Endothelial cell of umbilical vein (primary cell): Measurements from ENCODE around the gene OXER1. TPM values are rescaled to one million over a fixed set of nuclear protein-coding genes. Genes with fewer than 3 reads are reported as not detected.

Experiments used
- BruUV-seq: library from RNA; stranded (reverse); fragments of 400-500 nt; replicated peaks from 2 replicates; lab custom pipeline; 2021; lab: Mats Ljungman, UMichigan
- CTCF ChIA-PET: fragments of 300-600, 350-600 bp; sonication (Branson Sonifier 250); formaldehyde crosslinking; loops from one replicate; lab custom pipeline; 2021; ENCODE audit warnings: antibody characterized with exemption, inconsistent platforms; lab: Charles Lee
- POLR2A ChIA-PET: fragments of 300-600, 350-600 bp; sonication (Branson Sonifier 250); formaldehyde crosslinking; loops from one replicate; lab custom pipeline; 2021; ENCODE audit warnings: antibody characterized with exemption, inconsistent platforms; lab: Charles Lee
- DNase-seq: peaks from one replicate; pipeline ENCODE4 v3.0.0-alpha.2; 2011; ENCODE audit warnings: low read depth, low spot score
- FAIRE-seq: peaks from 2 replicates; lab custom pipeline; 2011; peaks lifted over from hg19 to GRCh38; lab: Jason Lieb, UNC
- H2AFZ ChIP-seq: 2 replicates; pipeline ENCODE4 v1.6.0; 2012; ENCODE audit warnings: low read depth, low read length, control low read depth, inconsistent platforms
- H3K27ac ChIP-seq: 2 replicates; pipeline ENCODE4 v1.5.1; 2011; ENCODE audit warnings: low read depth, mild to moderate bottlenecking, control low read depth, low read length, moderate library complexity; ENCODE audit not compliant: insufficient read depth
- H3K27me3 ChIP-seq, 2 experiments: 2 replicates each; pipeline versions ENCODE4 v1.6.0 to v1.6.1; 2011; ENCODE audit warnings: low read length in 2 of 2, mixed read lengths in 1 of 2; ENCODE audit not compliant: control insufficient read depth in 2 of 2, insufficient read depth in 2 of 2
- H3K36me3 ChIP-seq, 2 experiments: 2 replicates in 1 of 2; 3 replicates in 1 of 2; pipeline ENCODE4 v1.5.1; 2011; ENCODE audit warnings: low read length in 2 of 2, mild to moderate bottlenecking in 1 of 2, moderate library complexity in 1 of 2; ENCODE audit not compliant: control insufficient read depth in 2 of 2, insufficient read depth in 2 of 2; ENCODE audit errors: extremely low read depth in 1 of 2
- H3K4me1 ChIP-seq: 3 replicates; pipeline ENCODE4 v1.5.1; 2011; ENCODE audit warnings: mild to moderate bottlenecking, low read length; ENCODE audit not compliant: control insufficient read depth, insufficient read depth; ENCODE audit errors: extremely low read depth
- H3K4me2 ChIP-seq: 2 replicates; pipeline ENCODE4 v1.6.1; 2011; ENCODE audit warnings: low read length, control low read depth, mixed read lengths; ENCODE audit not compliant: insufficient read depth
- H3K4me3 ChIP-seq, 3 experiments: fragments of 200-600 bp in 1 of 3; sonication (generic), shearing (Covaris generic) in 1 of 3; replicated peaks in 1 of 3; 2 replicates each; pipeline ENCODE4 v1.5.1; 2011 to 2016; ENCODE audit warnings: control low read depth in 3 of 3, low read length in 3 of 3, mild to moderate bottlenecking in 2 of 3, inconsistent platforms in 1 of 3, low read depth in 1 of 3, moderate library complexity in 1 of 3; ENCODE audit not compliant: insufficient read depth in 1 of 3
- H3K79me2 ChIP-seq: 2 replicates; pipeline ENCODE4 v1.6.0; 2012; ENCODE audit warnings: low read length, inconsistent platforms; ENCODE audit not compliant: control insufficient read depth, insufficient read depth
- H3K9ac ChIP-seq: replicated peaks from 2 replicates; pipeline ENCODE3; 2011; ENCODE audit warnings: low read length, control low read depth; ENCODE audit not compliant: insufficient read depth; ENCODE audit errors: extremely low read depth
- H3K9me1 ChIP-seq: replicated peaks from 3 replicates; pipeline ENCODE4 v1.6.0; 2011; ENCODE audit warnings: mild to moderate bottlenecking, low read length; ENCODE audit not compliant: control insufficient read depth, insufficient read depth; ENCODE audit errors: extremely low read depth
- H3K9me3 ChIP-seq: replicated peaks from 2 replicates; pipeline ENCODE4 v1.5.1; 2012; ENCODE audit warnings: low read length, inconsistent platforms; ENCODE audit not compliant: control insufficient read depth, insufficient read depth
- H4K20me1 ChIP-seq: replicated peaks from 2 replicates; pipeline ENCODE3; 2011; ENCODE audit warnings: mild to moderate bottlenecking, low read length; ENCODE audit not compliant: control insufficient read depth, insufficient read depth; ENCODE audit errors: extremely low read depth
- EZH2 ChIP-seq: IDR thresholded peaks from 2 replicates; pipeline ENCODE4 v1.6.1; 2012; ENCODE audit warnings: borderline replicate concordance, low read depth, mild to moderate bottlenecking, moderate library complexity, low read length, inconsistent platforms; ENCODE audit not compliant: severe bottlenecking
- FOS ChIP-seq: IDR thresholded peaks from 2 replicates; pipeline ENCODE4 v1.6.1; 2011; ENCODE audit warnings: mild to moderate bottlenecking, low read length, moderate library complexity, borderline replicate concordance; ENCODE audit not compliant: insufficient read depth
- GATA2 ChIP-seq: IDR thresholded peaks from 2 replicates; pipeline ENCODE4 v1.7.0; 2011; ENCODE audit warnings: low read depth, mild to moderate bottlenecking, moderate library complexity, mixed read lengths, low read length; ENCODE audit not compliant: insufficient read length, insufficient read depth
- JUN ChIP-seq: IDR thresholded peaks from 2 replicates; pipeline ENCODE4 v1.6.1; 2011; ENCODE audit warnings: borderline replicate concordance, low read depth; ENCODE audit not compliant: insufficient read length, insufficient read depth
- MYC ChIP-seq: IDR thresholded peaks from one replicate; pipeline ENCODE4 v1.6.1; 2011; ENCODE audit warnings: mild to moderate bottlenecking, low read depth, low read length
- POLR2A ChIP-seq: IDR thresholded peaks from 2 replicates; pipeline ENCODE4 v1.6.1; 2012; ENCODE audit warnings: low read depth, mild to moderate bottlenecking, control low read depth, low read length
- POLR2AphosphoS5 ChIP-seq: IDR thresholded peaks from 2 replicates; pipeline ENCODE4 v1.6.1; 2012; ENCODE audit warnings: low read depth, mild to moderate bottlenecking, control low read depth, low read length, moderate library complexity; ENCODE audit not compliant: insufficient read depth
- dilution Hi-C: fragments of 300-500 bp; cut with MboI; formaldehyde crosslinking; loops from one replicate; pipeline ENCODE4 v1.15.0; 2019; ENCODE audit warnings: low sequenced_read_pairs; ENCODE audit not compliant: extremely low pct_ligation_motif_present
- intact Hi-C: fragments of 100-400 bp; cut with micrococcal nuclease; formaldehyde crosslinking; loops from one replicate; pipeline ENCODE4 v1.10.0; 2022
- polyA plus RNA-seq, 4 experiments: library from polyadenylated mRNA; depleted of rRNA in 3 of 4; stranded (reverse) in 3 of 4; unstranded in 1 of 4; fragments of >200 nt; gene quantifications; 2 replicates each; pipeline versions ENCODE4 v1.2.1 to v1.2.3, GENCODE V29; 2011 to 2012; ENCODE audit warnings: missing spikeins in 1 of 4
- total RNA-seq: library from RNA; stranded (reverse); gene quantifications from 2 replicates; pipeline ENCODE4 v1.2.3, GENCODE V29; 2021
- TF ChIP-seq, protein P1 (sequence below): IDR thresholded peaks from 2 replicates; pipeline ENCODE4 v1.6.1; 2011; ENCODE audit not compliant: insufficient read depth, insufficient read length
- TF ChIP-seq, protein P2 (sequence below), 2 donors: IDR thresholded peaks; 1 replicate in 1 of 2; 2 replicates in 1 of 2; pipeline ENCODE4 v1.5.1; 2011; ENCODE audit warnings: low read length in 2 of 2, mild to moderate bottlenecking in 2 of 2, moderate library complexity in 2 of 2, control low read depth in 1 of 2, inconsistent platforms in 1 of 2, low read depth in 1 of 2; ENCODE audit not compliant: insufficient read depth in 1 of 2; ENCODE audit errors: extremely low read depth in 1 of 2

OXER1 gene
- total and polyA plus RNA-seq, 2 donors (not counting 3 experiments of a cell fraction or from before 2014, with no cell fraction given), result 0.18 TPM

DNA sequence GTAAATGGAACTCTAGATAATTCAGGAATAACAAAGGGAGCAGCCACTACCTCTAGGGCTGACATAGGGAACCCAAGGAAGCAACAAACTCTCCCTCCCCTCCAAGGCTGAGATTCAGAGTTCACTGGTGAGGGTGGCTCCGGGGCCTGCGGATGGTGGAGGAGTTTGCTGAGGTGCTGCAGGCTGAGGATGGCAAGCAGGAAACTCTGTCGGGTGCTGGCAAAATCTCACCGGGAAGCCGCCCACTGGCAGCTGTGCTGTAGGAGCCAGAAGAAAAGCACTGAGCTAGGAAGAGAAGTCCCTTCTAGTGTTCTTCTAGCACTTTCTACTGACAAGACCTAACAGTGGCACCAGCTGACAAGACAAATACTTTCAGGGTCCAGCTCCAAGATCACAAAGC is 41.0 kb upstream of the OXER1 start:
- Histone ChIP-seq H3K9me1 (no peaks in the 10 kb centered on the region), H3K9me3 (no peaks in the 10 kb centered on the region), H4K20me1 (no peaks in the 10 kb centered on the region), H3K4me2 (no peak overlapping the region), H3K27me3 (peaks cover 8 to 12% of the 10 kb centered on the region in 2 experiments), H3K9ac (no peak overlapping the region), H3K4me1 (peaks cover 3% of the 10 kb centered on the region), H2AFZ (no peak overlapping the region), H3K79me2 (no peaks in the 10 kb centered on the region), H3K36me3 (no peaks in the 10 kb centered on the region), H3K27ac (no peak overlapping the region), H3K4me3 (no peak overlapping the region)
- DNase-seq, result no peak
- TF ChIP-seq EZH2, result no peak
- TF ChIP-seq MYC, result no peak
- no peak for TF ChIP-seq FOS
- no peak for TF ChIP-seq POLR2A
- TF ChIP-seq, protein P1, sequence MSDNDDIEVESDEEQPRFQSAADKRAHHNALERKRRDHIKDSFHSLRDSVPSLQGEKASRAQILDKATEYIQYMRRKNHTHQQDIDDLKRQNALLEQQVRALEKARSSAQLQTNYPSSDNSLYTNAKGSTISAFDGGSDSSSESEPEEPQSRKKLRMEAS, result no peak
- TF ChIP-seq, protein P2, sequence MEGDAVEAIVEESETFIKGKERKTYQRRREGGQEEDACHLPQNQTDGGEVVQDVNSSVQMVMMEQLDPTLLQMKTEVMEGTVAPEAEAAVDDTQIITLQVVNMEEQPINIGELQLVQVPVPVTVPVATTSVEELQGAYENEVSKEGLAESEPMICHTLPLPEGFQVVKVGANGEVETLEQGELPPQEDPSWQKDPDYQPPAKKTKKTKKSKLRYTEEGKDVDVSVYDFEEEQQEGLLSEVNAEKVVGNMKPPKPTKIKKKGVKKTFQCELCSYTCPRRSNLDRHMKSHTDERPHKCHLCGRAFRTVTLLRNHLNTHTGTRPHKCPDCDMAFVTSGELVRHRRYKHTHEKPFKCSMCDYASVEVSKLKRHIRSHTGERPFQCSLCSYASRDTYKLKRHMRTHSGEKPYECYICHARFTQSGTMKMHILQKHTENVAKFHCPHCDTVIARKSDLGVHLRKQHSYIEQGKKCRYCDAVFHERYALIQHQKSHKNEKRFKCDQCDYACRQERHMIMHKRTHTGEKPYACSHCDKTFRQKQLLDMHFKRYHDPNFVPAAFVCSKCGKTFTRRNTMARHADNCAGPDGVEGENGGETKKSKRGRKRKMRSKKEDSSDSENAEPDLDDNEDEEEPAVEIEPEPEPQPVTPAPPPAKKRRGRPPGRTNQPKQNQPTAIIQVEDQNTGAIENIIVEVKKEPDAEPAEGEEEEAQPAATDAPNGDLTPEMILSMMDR (IDR thresholded peaks at IDR 0.05; ENCODE audit: extremely low read depth in 1 of 2, insufficient read depth in 1 of 2, low read depth in 1 of 2, low read length in 2 of 2), result no peak
- no peak for TF ChIP-seq POLR2AphosphoS5
- TF ChIP-seq JUN, result no peak
- no peak for TF ChIP-seq GATA2
- no TSS peak for BruUV-seq
- no peak for FAIRE-seq
- CTCF ChIA-PET, result no interaction called here
- dilution Hi-C loops (no loop called here), intact Hi-C loops (no loop called here)
- POLR2A ChIA-PET, result no interaction called here
